ENCODE results near the gene PBX1. TPM values are rescaled to one million over a fixed set of nuclear protein-coding genes. Genes with fewer than 3 reads are reported as not detected.

Gene PBX1
- total RNA-seq, 1 donor from 2014 or later: 44.2 TPM

GRCh38 chr1:164716992-164717703, 158.2 kb downstream of the PBX1 start:
- H3K4me3 Mint-ChIP-seq (ENCODE audit: unreplicated experiment): no peak overlapping the region
- H3K27me3 Mint-ChIP-seq (ENCODE audit: unreplicated experiment): peaks cover 2% of the 10 kb centered on the region
- no peak for TF ChIP-seq CTCF (IDR thresholded peaks at IDR 0.05; ENCODE audit: unreplicated experiment)
- no peak overlapping the region for H3K27ac Mint-ChIP-seq (ENCODE audit: unreplicated experiment)
- H3K4me1 Mint-ChIP-seq (ENCODE audit: unreplicated experiment): peaks cover 22% of the 10 kb centered on the region
- no peaks in the 10 kb centered on the region for H3K9me3 Mint-ChIP-seq (ENCODE audit: unreplicated experiment)
- H3K36me3 Mint-ChIP-seq (ENCODE audit: low read depth, unreplicated experiment): no peaks in the 10 kb centered on the region
- DNase-seq (ENCODE audit: low spot score): no peak

GRCh38 chr1:164718821-164719220, 159.8 kb downstream of the PBX1 start:
- H3K4me1 Mint-ChIP-seq (ENCODE audit: unreplicated experiment): peaks cover 14% of the 10 kb centered on the region
- H3K9me3 Mint-ChIP-seq (ENCODE audit: unreplicated experiment): no peaks in the 10 kb centered on the region
- TF ChIP-seq CTCF (IDR thresholded peaks at IDR 0.05; ENCODE audit: unreplicated experiment): no peak
- peaks cover 2% of the 10 kb centered on the region for H3K27me3 Mint-ChIP-seq (ENCODE audit: unreplicated experiment)
- no peak for DNase-seq (ENCODE audit: low spot score)
- no peak overlapping the region for H3K27ac Mint-ChIP-seq (ENCODE audit: unreplicated experiment)
- H3K36me3 Mint-ChIP-seq (ENCODE audit: low read depth, unreplicated experiment): no peaks in the 10 kb centered on the region
- no peak overlapping the region for H3K4me3 Mint-ChIP-seq (ENCODE audit: unreplicated experiment)

- no peaks in the 10 kb centered on the region for H3K36me3 Mint-ChIP-seq (ENCODE audit: low read depth, unreplicated experiment)
- no peak overlapping the region for H3K4me3 Mint-ChIP-seq (ENCODE audit: unreplicated experiment)
- no peak for DNase-seq (ENCODE audit: low spot score)
- H3K27me3 Mint-ChIP-seq (ENCODE audit: unreplicated experiment): peaks cover 2% of the 10 kb centered on the region
- no peak for TF ChIP-seq CTCF (IDR thresholded peaks at IDR 0.05; ENCODE audit: unreplicated experiment)
- H3K9me3 Mint-ChIP-seq (ENCODE audit: unreplicated experiment): no peaks in the 10 kb centered on the region
- H3K4me1 Mint-ChIP-seq (ENCODE audit: unreplicated experiment): peaks cover 14% of the 10 kb centered on the region
- no peak overlapping the region for H3K27ac Mint-ChIP-seq (ENCODE audit: unreplicated experiment)
These were observed 160.9 kb downstream of the PBX1 start for GRCh38 chr1:164719676-164720439.

GRCh38 chr1:164720440-164721227, 161.7 kb downstream of the PBX1 start:
- no peak for TF ChIP-seq CTCF (IDR thresholded peaks at IDR 0.05; ENCODE audit: unreplicated experiment)
- H3K4me1 Mint-ChIP-seq (ENCODE audit: unreplicated experiment): peaks cover 21% of the 10 kb centered on the region
- peaks cover 2% of the 10 kb centered on the region for H3K27me3 Mint-ChIP-seq (ENCODE audit: unreplicated experiment)
- no peaks in the 10 kb centered on the region for H3K9me3 Mint-ChIP-seq (ENCODE audit: unreplicated experiment)
- no peak for DNase-seq (ENCODE audit: low spot score)
- no peak overlapping the region for H3K27ac Mint-ChIP-seq (ENCODE audit: unreplicated experiment)
- H3K4me3 Mint-ChIP-seq (ENCODE audit: unreplicated experiment): no peak overlapping the region
- H3K36me3 Mint-ChIP-seq (ENCODE audit: low read depth, unreplicated experiment): peaks cover 3% of the 10 kb centered on the region
